H1 (cell line): ENCODE data around the gene NFAM1. TPM values are rescaled to one million over a fixed set of nuclear protein-coding genes. Genes with fewer than 3 reads are reported as not detected.

Source experiments
- CTCF ChIA-PET: fragments of 300-600 bp; sonication (Branson Sonifier 250); formaldehyde crosslinking; loops from one replicate; lab custom pipeline; 2021; ENCODE audit not compliant: partially characterized antibody; lab: Charles Lee
- POLR2A ChIA-PET: fragments of 300-600 bp; sonication (Branson Sonifier 250); formaldehyde crosslinking; loops from one replicate; lab custom pipeline; 2021; ENCODE audit warnings: inconsistent platforms; ENCODE audit not compliant: partially characterized antibody; lab: Charles Lee
- DNase-seq, 2 experiments: peaks; one replicate each; pipeline versions ENCODE4 v3.0.0 to v3.0.0-alpha.2; 2010 to 2022; ENCODE audit warnings: low spot score in 2 of 2, low read depth in 1 of 2, mixed read lengths in 1 of 2
- FAIRE-seq: peaks from 2 replicates; lab custom pipeline; 2011; peaks lifted over from hg19 to GRCh38; lab: Jason Lieb, UNC
- H2AFZ ChIP-seq: 2 replicates; pipeline ENCODE4 v1.8.1; 2012; ENCODE audit warnings: low read length, inconsistent platforms
- H2AK5ac ChIP-seq: 2 replicates; pipeline ENCODE4 v1.6.1; 2013; ENCODE audit warnings: low read depth, low read length
- H2BK120ac ChIP-seq: replicated peaks from 2 replicates; pipeline ENCODE3; 2013; ENCODE audit warnings: low read depth, low read length, inconsistent platforms
- H2BK12ac ChIP-seq: 2 replicates; pipeline ENCODE4 v1.6.1; 2013; ENCODE audit warnings: low read depth, low read length
- H2BK15ac ChIP-seq: 2 replicates; pipeline ENCODE4 v1.6.1; 2013; ENCODE audit warnings: low read length
- H2BK20ac ChIP-seq: 2 replicates; pipeline ENCODE4 v1.6.1; 2013; ENCODE audit warnings: low read length
- H2BK5ac ChIP-seq: 2 replicates; pipeline ENCODE4 v1.6.1; 2013; ENCODE audit warnings: low read depth, low read length
- H3K14ac ChIP-seq: 2 replicates; pipeline ENCODE4 v1.6.1; 2013; ENCODE audit warnings: inconsistent platforms; ENCODE audit not compliant: insufficient read length
- H3K18ac ChIP-seq: 2 replicates; pipeline ENCODE4 v1.6.1; 2013; ENCODE audit warnings: low read length; ENCODE audit errors: extremely low read depth
- H3K23ac ChIP-seq: 2 replicates; pipeline ENCODE4 v1.6.1; 2013; ENCODE audit warnings: inconsistent platforms; ENCODE audit not compliant: insufficient read length
- H3K23me2 ChIP-seq: 2 replicates; pipeline ENCODE4 v1.6.1; 2013; ENCODE audit warnings: low read depth, low read length
- H3K27ac ChIP-seq: 2 replicates; pipeline ENCODE4 v1.6.1; 2011; ENCODE audit warnings: low read depth, low read length, inconsistent platforms
- H3K27me3 ChIP-seq, 4 experiments: replicated peaks in 1 of 4; 1 replicate in 1 of 4; 2 replicates in 3 of 4; pipeline versions ENCODE4 v1.6.1 to v1.8.1; 2011 to 2013; ENCODE audit warnings: low read length in 3 of 4, mild to moderate bottlenecking in 3 of 4, inconsistent platforms in 2 of 4, mixed read lengths in 2 of 4, moderate library complexity in 1 of 4; ENCODE audit not compliant: control insufficient read depth in 3 of 4, insufficient read depth in 3 of 4; ENCODE audit errors: extremely low read depth in 1 of 4
- H3K36me3 ChIP-seq, 4 experiments: 2 replicates each; pipeline versions ENCODE4 v1.6.1 to v1.8.1; 2011 to 2013; ENCODE audit warnings: mild to moderate bottlenecking in 4 of 4, low read length in 3 of 4, moderate library complexity in 2 of 4, control low read depth in 1 of 4, inconsistent platforms in 1 of 4; ENCODE audit not compliant: insufficient read depth in 4 of 4, control insufficient read depth in 2 of 4
- H3K4ac ChIP-seq: replicated peaks from 2 replicates; pipeline ENCODE3; 2013; ENCODE audit warnings: low read length, low read depth, mixed read lengths, inconsistent platforms; ENCODE audit not compliant: insufficient read length
- H3K4me1 ChIP-seq, 4 experiments: replicated peaks in 1 of 4; 1 replicate in 1 of 4; 2 replicates in 3 of 4; pipeline versions ENCODE4 v1.6.1 to v1.8.1; 2011 to 2013; ENCODE audit warnings: low read length in 3 of 4, inconsistent platforms in 2 of 4, mixed read lengths in 1 of 4; ENCODE audit not compliant: insufficient read depth in 4 of 4, control insufficient read depth in 3 of 4
- H3K4me2 ChIP-seq, 2 experiments: 2 replicates each; pipeline versions ENCODE4 v1.6.1 to v1.8.1; 2011 to 2013; ENCODE audit warnings: low read depth in 2 of 2, low read length in 2 of 2, control low read depth in 1 of 2, inconsistent platforms in 1 of 2, mild to moderate bottlenecking in 1 of 2; ENCODE audit not compliant: insufficient read depth in 1 of 2
- H3K4me3 ChIP-seq, 4 experiments: fragments of 200-600, 300-600 bp in 1 of 4; sonication (generic), shearing (Covaris generic), sonication (Bioruptor Twin) in 1 of 4; 2 replicates each; pipeline versions ENCODE4 v1.5.1 to v1.8.1; 2011 to 2016; ENCODE audit warnings: low read length in 4 of 4, low read depth in 3 of 4, control low read depth in 2 of 4, inconsistent platforms in 2 of 4, mild to moderate bottlenecking in 2 of 4, mixed read lengths in 1 of 4, moderate library complexity in 1 of 4; ENCODE audit not compliant: insufficient read depth in 2 of 4; ENCODE audit errors: extremely low read depth in 1 of 4
- H3K56ac ChIP-seq: replicated peaks from 2 replicates; pipeline ENCODE3; 2013; ENCODE audit warnings: low read depth, mild to moderate bottlenecking, mixed read lengths, low read length, inconsistent platforms; ENCODE audit not compliant: insufficient read length
- H3K79me1 ChIP-seq: 2 replicates; pipeline ENCODE4 v1.6.1; 2013; ENCODE audit warnings: low read depth, low read length, control low read depth
- H3K79me2 ChIP-seq, 2 experiments: 2 replicates each; pipeline versions ENCODE4 v1.6.1 to v1.8.1; 2012 to 2013; ENCODE audit warnings: low read length in 2 of 2, mild to moderate bottlenecking in 2 of 2, inconsistent platforms in 1 of 2; ENCODE audit not compliant: insufficient read depth in 2 of 2, control insufficient read depth in 1 of 2
- H3K9ac ChIP-seq, 4 experiments: replicated peaks in 1 of 4; 1 replicate in 1 of 4; 2 replicates in 3 of 4; pipeline versions ENCODE4 v1.6.1 to v1.8.1; 2011 to 2013; ENCODE audit warnings: low read depth in 3 of 4, low read length in 3 of 4, control low read depth in 2 of 4, mild to moderate bottlenecking in 2 of 4, moderate library complexity in 2 of 4, inconsistent platforms in 1 of 4; ENCODE audit errors: extremely low read depth in 1 of 4
- H3K9me3 ChIP-seq, 2 experiments: 2 replicates each; pipeline versions ENCODE4 v1.6.1 to v1.8.1; 2012 to 2013; ENCODE audit warnings: mild to moderate bottlenecking in 2 of 2, moderate library complexity in 2 of 2, control low read depth in 1 of 2, inconsistent platforms in 1 of 2, low read depth in 1 of 2, low read length in 1 of 2, mixed read lengths in 1 of 2; ENCODE audit not compliant: insufficient read depth in 2 of 2
- H4K20me1 ChIP-seq, 2 experiments: replicated peaks in 1 of 2; 2 replicates each; pipeline versions ENCODE3 to v1.8.1; 2011 to 2013; ENCODE audit warnings: inconsistent platforms in 2 of 2, low read length in 2 of 2, mild to moderate bottlenecking in 1 of 2; ENCODE audit not compliant: insufficient read depth in 2 of 2, control insufficient read depth in 1 of 2
- H4K5ac ChIP-seq: 2 replicates; pipeline ENCODE4 v1.6.1; 2013; ENCODE audit warnings: low read length, low read depth, mixed read lengths, inconsistent platforms; ENCODE audit not compliant: insufficient read length
- H4K8ac ChIP-seq: 2 replicates; pipeline ENCODE4 v1.8.0; 2013; ENCODE audit warnings: mild to moderate bottlenecking, moderate library complexity, low read length, inconsistent platforms; ENCODE audit not compliant: insufficient read depth; ENCODE audit errors: extremely low read depth
- H4K91ac ChIP-seq: replicated peaks from 2 replicates; pipeline ENCODE3; 2013; ENCODE audit warnings: low read length, mixed read lengths, inconsistent platforms; ENCODE audit not compliant: insufficient read length
- EZH2 ChIP-seq: fragments of 200-600 bp; sonication (generic); IDR thresholded peaks from 2 replicates; pipeline ENCODE4 v1.7.1; 2012; ENCODE audit warnings: low read depth, mild to moderate bottlenecking, moderate library complexity, low read length, inconsistent platforms; ENCODE audit not compliant: severe bottlenecking
- MAX ChIP-seq: IDR thresholded peaks from 2 replicates; pipeline ENCODE4 v1.6.1; 2012; ENCODE audit warnings: inconsistent platforms
- WGBS, 2 experiments: shearing (Covaris generic) in 1 of 2; methylation state at CpG; one replicate each; pipeline versions ENCODE4 v1.1.6 to v1.1.7; 2013 to 2015; ENCODE audit warnings: low lambda C conversion rate in 2 of 2, mixed read lengths in 2 of 2, inconsistent platforms in 1 of 2, low coverage in 1 of 2, missing lambda C conversion rate in 1 of 2; ENCODE audit not compliant: insufficient replicate concordance in 2 of 2, insufficient coverage in 1 of 2, insufficient read length in 1 of 2; ENCODE audit errors: extremely low coverage in 1 of 2, missing lambda C conversion rate in 1 of 2; 5-methylcytosine and 5-hydroxymethylcytosine counted together
- polyA plus RNA-seq, 7 experiments: library from polyadenylated mRNA; depleted of rRNA in 3 of 7; stranded (reverse) in 5 of 7; unstranded in 2 of 7; fragments of >200 nt in 5 of 7; fragments of 200-250 nt in 2 of 7; gene quantifications; 1 replicate in 5 of 7; 2 replicates in 1 of 7; 4 replicates in 1 of 7; pipeline versions ENCODE4 v1.2.1 to v1.2.3, GENCODE V29; 2011 to 2013; ENCODE audit warnings: missing spikeins in 2 of 7, mixed read lengths in 2 of 7
- total RNA-seq: library from RNA; stranded (reverse); fragmentation: NEBNext Ultra II Directional; extraction: Animal tissue kit (Norgen Biotek cat#: 25700); gene quantifications from 2 replicates; pipeline ENCODE4 v1.2.1, GENCODE V29; 2021

NFAM1 gene
- total and polyA plus RNA-seq, 2 of the 8 experiments (the other 6 are each of a cell fraction or from before 2014, with no cell fraction given) = 0.62 to 0.73 TPM

- Histone ChIP-seq H3K18ac (no peak overlapping the region), H3K56ac (no peak overlapping the region), H3K4ac (no peak overlapping the region), H2AFZ (no peak overlapping the region), H3K36me3 (no peaks in the 10 kb centered on the region), H3K4me1 (peaks cover 0 to 21% (median 7%) of the 10 kb centered on the region in 4 experiments; a peak in 6 of 7 replicates), H3K9me3 (no peaks in the 10 kb centered on the region), H3K79me2 (no peaks in the 10 kb centered on the region), H3K4me2 (no peak overlapping the region), H3K14ac (no peak overlapping the region), H2BK5ac (no peak overlapping the region), H3K9ac (no peak overlapping the region), H4K91ac (no peak overlapping the region), H3K23me2 (no peaks in the 10 kb centered on the region; the same call in 1 of the 2 replicates), H2AK5ac (no peak overlapping the region), H3K23ac (no peak overlapping the region), H4K8ac (no peak overlapping the region), H3K27ac (no peak overlapping the region), H2BK120ac (no peak overlapping the region), H4K5ac (no peak overlapping the region), H2BK15ac (peak overlapping the region; percentile 84; the same call in 1 of the 2 replicates), H4K20me1 (no peaks in the 10 kb centered on the region), H3K79me1 (no peaks in the 10 kb centered on the region), H3K4me3 (no peak overlapping the region), H3K27me3 (peaks cover 0 to 8% (median 2%) of the 10 kb centered on the region in 4 experiments; a peak in 3 of 7 replicates), H2BK12ac (no peak overlapping the region), H2BK20ac (no peak overlapping the region)
- CTCF ChIA-PET = interaction anchor here (0.5 to 6.5 kb wide), 8 partner anchors 9 to 89 kb away, joined by 3 to 22 read pairs (median 4); no protein-coding TSS in a partner anchor
- POLR2A ChIA-PET = no interaction called here
- TF ChIP-seq EZH2 = no peak
- 0 out of 2 replicates have a peak, but pooled peaks have one; percentile 23 for TF ChIP-seq MAX
- 84% methylated on average over 5 of the region's 5 CpGs; no CpG with 5 or more reads in 1 of the 2 experiments for WGBS, 2 experiments
- FAIRE-seq = no peak
- no peak for DNase-seq
Observed at GRCh38 chr22:42384506-42384905, 47.7 kb downstream of the NFAM1 start.
